HepG2 (cell line): ENCODE data around the gene SLC9B2. TPM values are rescaled to one million over a fixed set of nuclear protein-coding genes. Genes with fewer than 3 reads are reported as not detected.
A peak's percentile ranks its signal among the peaks of the same experiment; 100 is the strongest.

Experiments used
- BCL6 ChIP-seq: IDR thresholded peaks from 2 replicates; pipeline ENCODE4 v1.6.1; 2016; ENCODE audit warnings: missing genetic modification reagents, missing compliant biosample characterization
- CC2D1A ChIP-seq: sonication (generic); formaldehyde crosslinking; IDR thresholded peaks from 2 replicates; pipeline ENCODE4 v1.8.1; 2023; ENCODE audit warnings: mild to moderate bottlenecking, missing genetic modification reagents
- CENPX ChIP-seq: sonication (generic); formaldehyde crosslinking; IDR thresholded peaks from 2 replicates; pipeline ENCODE4 v1.9.0; 2021; ENCODE audit warnings: mild to moderate bottlenecking, missing genetic modification reagents, moderate library complexity
- DR1 ChIP-seq: sonication (generic); formaldehyde crosslinking; IDR thresholded peaks from 2 replicates; pipeline ENCODE4 v1.8.0; 2021; ENCODE audit warnings: mild to moderate bottlenecking, missing genetic modification reagents, inconsistent platforms
- EEA1 ChIP-seq: sonication (generic); formaldehyde crosslinking; IDR thresholded peaks from 2 replicates; pipeline ENCODE4 v1.5.1; 2020; ENCODE audit warnings: mild to moderate bottlenecking, missing genetic modification reagents, borderline replicate concordance
- ETV5 ChIP-seq: IDR thresholded peaks from 2 replicates; pipeline ENCODE4 v1.6.1; 2018; ENCODE audit warnings: missing biosample characterization, missing genetic modification reagents, inconsistent platforms, borderline replicate concordance
- GABPA ChIP-seq, 2 experiments: IDR thresholded peaks; 2 replicates each; pipeline ENCODE4 v1.6.1; 2011 to 2016; ENCODE audit warnings: low read depth in 2 of 2, low read length in 1 of 2, missing biosample characterization in 1 of 2, missing genetic modification characterization in 1 of 2
- GMEB1 ChIP-seq: sonication (generic); formaldehyde crosslinking; IDR thresholded peaks from 2 replicates; pipeline ENCODE4 v1.5.1; 2020; ENCODE audit warnings: missing genetic modification reagents, mild to moderate bottlenecking, borderline replicate concordance
- KAT7 ChIP-seq: IDR thresholded peaks from 2 replicates; pipeline ENCODE4 v1.6.1; 2018; ENCODE audit warnings: borderline replicate concordance, missing compliant biosample characterization
- KDM4B ChIP-seq: sonication (generic); formaldehyde crosslinking; IDR thresholded peaks from 2 replicates; pipeline ENCODE4 v1.4.0; 2020; ENCODE audit warnings: missing genetic modification reagents
- KDM5B ChIP-seq: sonication (generic); formaldehyde crosslinking; IDR thresholded peaks from 2 replicates; pipeline ENCODE4 v1.4.0; 2020; ENCODE audit warnings: missing genetic modification reagents, mild to moderate bottlenecking, borderline replicate concordance
- NFYC ChIP-seq: IDR thresholded peaks from 2 replicates; pipeline ENCODE4 v1.6.1; 2016; ENCODE audit warnings: missing genetic modification reagents, missing compliant biosample characterization
- PCBP2 ChIP-seq: fragments of 200-400 bp; formaldehyde crosslinking; optimal IDR thresholded peaks from 2 replicates; pipeline ENCODE3; 2018; ENCODE audit warnings: low read length, low read depth; ENCODE audit not compliant: poor library complexity, severe bottlenecking
- RCOR2 ChIP-seq: IDR thresholded peaks from 2 replicates; pipeline ENCODE4 v1.6.1; 2016; ENCODE audit warnings: missing biosample characterization, missing genetic modification reagents
- SMYD3 ChIP-seq: sonication (generic); formaldehyde crosslinking; IDR thresholded peaks from 2 replicates; pipeline ENCODE4 v1.8.1; 2023; ENCODE audit warnings: mild to moderate bottlenecking, missing genetic modification reagents
- SNRNP70 ChIP-seq: fragments of 200-400 bp; formaldehyde crosslinking; IDR thresholded peaks from 2 replicates; pipeline ENCODE4 v1.6.1; 2017; ENCODE audit warnings: mild to moderate bottlenecking, low read depth, low read length, moderate library complexity
- TMF1 ChIP-seq: sonication (generic); formaldehyde crosslinking; IDR thresholded peaks from 2 replicates; pipeline ENCODE4 v1.8.1; 2022; ENCODE audit warnings: low read depth, missing genetic modification reagents
- ZEB1 ChIP-seq: IDR thresholded peaks from 2 replicates; pipeline ENCODE4 v1.6.1; 2012; ENCODE audit warnings: mild to moderate bottlenecking, low read depth, inconsistent platforms; ENCODE audit not compliant: insufficient replicate concordance
- ZNF232 ChIP-seq: sonication (generic); formaldehyde crosslinking; IDR thresholded peaks from 2 replicates; pipeline ENCODE4 v1.4.0; 2020; ENCODE audit warnings: missing genetic modification reagents, borderline replicate concordance
- ZNF362 ChIP-seq: sonication (generic); formaldehyde crosslinking; IDR thresholded peaks from 2 replicates; pipeline ENCODE4 v1.4.0; 2020; ENCODE audit warnings: missing genetic modification reagents, mild to moderate bottlenecking, borderline replicate concordance
- ZNF382 ChIP-seq: sonication (generic); formaldehyde crosslinking; IDR thresholded peaks from 2 replicates; pipeline ENCODE4 v1.5.0; 2020; ENCODE audit warnings: missing genetic modification reagents, mild to moderate bottlenecking, borderline replicate concordance
- ZNF713 ChIP-seq: sonication (generic); formaldehyde crosslinking; IDR thresholded peaks from 2 replicates; pipeline ENCODE4 v1.4.0; 2020; ENCODE audit warnings: mild to moderate bottlenecking, missing genetic modification reagents
- ZNF747 ChIP-seq: sonication (generic); formaldehyde crosslinking; IDR thresholded peaks from 2 replicates; pipeline ENCODE4 v1.8.1; 2023; ENCODE audit warnings: missing genetic modification reagents, mild to moderate bottlenecking, borderline replicate concordance
- ZSCAN29 ChIP-seq: sonication (generic); formaldehyde crosslinking; conservative IDR thresholded peaks from 2 replicates; pipeline ENCODE4 v1.4.0; 2020; ENCODE audit warnings: mild to moderate bottlenecking, missing genetic modification reagents
- ZSCAN31 ChIP-seq: sonication (generic); formaldehyde crosslinking; IDR thresholded peaks from 2 replicates; pipeline ENCODE4 v1.5.0; 2020; ENCODE audit warnings: low read depth, mild to moderate bottlenecking, missing genetic modification reagents
- polyA plus RNA-seq, 8 experiments: library from polyadenylated mRNA; depleted of rRNA in 3 of 8; stranded (reverse) in 7 of 8; unstranded in 1 of 8; fragments of >200 nt; fragmentation: Illumina TruSeq in 4 of 8; extraction: Trizol in 4 of 8; gene quantifications; 2 replicates each; pipeline versions ENCODE4 v1.2.1 to v1.2.3, GENCODE V29; 2011 to 2016; ENCODE audit warnings: low read depth in 4 of 8, missing spikeins in 1 of 8, mixed read lengths in 1 of 8; ENCODE audit not compliant: insufficient read depth in 1 of 8
- total RNA-seq, 5 experiments: library from RNA; depleted of rRNA; stranded (reverse); fragments of >200 nt; fragmentation: Illumina TruSeq; extraction: Trizol; gene quantifications; 2 replicates each; pipeline ENCODE4 v1.2.3, GENCODE V29; 2016; ENCODE audit warnings: low read depth in 1 of 5

SLC9B2 gene
- total and polyA plus RNA-seq, 2 of the 13 experiments (the other 11 are each of a cell fraction or from before 2014, with no cell fraction given): 23.5 to 38.5 TPM

- TF ChIP-seq ZNF232 (CRISPR knock-in tag) (peak; percentile 94; the same call in 1 of the 2 replicates), NFYC (CRISPR knock-in tag) (no peak), SNRNP70 (no peak), ZNF362 (CRISPR knock-in tag) (no peak), RCOR2 (0 out of 2 replicates have a peak, but pooled peaks have one; percentile 26), ZSCAN29 (CRISPR knock-in tag) (peak; percentile 39; the same call in 1 of the 2 replicates), PCBP2 (no peak), DR1 (peak; percentile 26; the same call in 1 of the 2 replicates), CENPX (CRISPR knock-in tag) (no peak), KDM5B (CRISPR knock-in tag) (peak; percentile 95; the same call in 1 of the 2 replicates), CC2D1A (CRISPR knock-in tag) (no peak), KDM4B (CRISPR knock-in tag) (no peak), ZSCAN31 (CRISPR knock-in tag) (no peak), TMF1 (CRISPR knock-in tag) (peak; percentile 40; the same call in 1 of the 2 replicates), ETV5 (CRISPR knock-in tag) (no peak), ZEB1 (no peak), GABPA (IDR thresholded peaks at IDR 0.05; ENCODE audit: low read depth, low read length) (no peak), GABPA (CRISPR knock-in tag; IDR thresholded peaks at IDR 0.05; ENCODE audit: low read depth) (no peak), SMYD3 (CRISPR knock-in tag) (no peak), ZNF382 (CRISPR knock-in tag) (no peak), ZNF713 (CRISPR knock-in tag) (0 out of 2 replicates have a peak, but pooled peaks have one; percentile 35), KAT7 (CRISPR knock-in tag) (peak; percentile 91), GMEB1 (0 out of 2 replicates have a peak, but pooled peaks have one; percentile 20), BCL6 (CRISPR knock-in tag) (no peak), EEA1 (CRISPR knock-in tag) (no peak), ZNF747 (CRISPR knock-in tag) (no peak)
Measured at GRCh38 chr4:103075894-103076746, 441 bp downstream of the SLC9B2 start (continued).
